GM21423 (cell line): ENCODE measurements around the gene NEUROG1.
"Not testable (repeated sequence)": the region's sequence is repeated elsewhere in the genome, so short reads cannot be mapped to it uniquely, and the experiment has no call there.

Source experiments
- ATAC-seq: cut with Tn5 transposase; IDR thresholded peaks from one replicate; pipeline ENCODE4 v1.9.1; 2021; ENCODE audit warnings: mild to moderate bottlenecking, moderate library complexity; ENCODE audit not compliant: unreplicated experiment

Gene NEUROG1

DNA sequence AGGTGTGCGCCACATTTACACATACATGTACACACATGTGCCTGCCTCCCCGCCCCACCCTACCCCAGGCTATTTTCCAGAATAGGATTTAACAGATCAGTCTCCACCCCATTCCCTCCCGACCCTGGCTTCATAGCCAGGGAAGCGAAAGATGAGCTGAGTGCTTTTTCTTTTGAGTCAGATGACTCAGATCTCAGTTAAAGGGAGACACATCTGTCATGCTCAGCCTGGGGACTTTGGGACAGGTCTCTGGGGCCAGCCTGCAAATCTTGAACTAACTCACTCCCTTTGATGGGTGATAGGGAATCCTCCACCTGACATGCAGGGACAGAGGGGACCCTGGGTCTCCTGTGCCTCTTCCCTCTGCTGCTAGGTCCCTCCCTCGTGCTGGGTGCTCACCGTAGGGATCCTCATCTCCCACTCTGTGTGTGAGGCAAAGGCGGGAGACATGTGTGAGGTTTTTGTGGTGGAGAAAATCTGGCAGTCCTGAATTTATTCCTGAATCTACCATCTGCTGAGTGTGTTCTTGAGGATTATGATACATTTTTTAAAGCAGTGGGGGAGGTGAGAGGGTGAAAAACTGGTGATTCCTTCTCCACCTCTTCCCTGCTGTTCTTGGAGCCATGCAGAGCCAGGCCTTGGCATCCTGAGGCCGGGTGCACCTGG, 37.7 kb downstream of the NEUROG1 start:
- no peak for ATAC-seq

DNA sequence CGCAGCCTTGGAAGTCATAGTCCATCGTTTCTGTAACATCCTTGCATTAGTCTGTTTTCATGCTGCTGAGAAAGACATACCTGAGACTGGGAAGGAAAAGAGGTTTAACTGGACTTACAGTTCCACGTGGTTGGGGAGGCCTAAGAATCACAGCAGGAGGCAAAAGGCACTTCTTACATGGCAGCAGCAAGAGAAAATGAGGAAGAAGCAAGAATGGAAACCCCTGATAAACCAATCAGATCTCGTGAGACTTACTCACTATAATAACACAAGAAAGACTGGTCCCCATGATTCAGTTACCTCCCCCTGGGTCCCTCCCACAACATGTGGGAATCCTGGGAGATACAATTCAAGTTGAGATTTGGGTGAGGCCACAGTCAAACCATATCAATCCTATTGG, 40.2 kb downstream of the NEUROG1 start:
- ATAC-seq = not testable (repeated sequence)

DNA sequence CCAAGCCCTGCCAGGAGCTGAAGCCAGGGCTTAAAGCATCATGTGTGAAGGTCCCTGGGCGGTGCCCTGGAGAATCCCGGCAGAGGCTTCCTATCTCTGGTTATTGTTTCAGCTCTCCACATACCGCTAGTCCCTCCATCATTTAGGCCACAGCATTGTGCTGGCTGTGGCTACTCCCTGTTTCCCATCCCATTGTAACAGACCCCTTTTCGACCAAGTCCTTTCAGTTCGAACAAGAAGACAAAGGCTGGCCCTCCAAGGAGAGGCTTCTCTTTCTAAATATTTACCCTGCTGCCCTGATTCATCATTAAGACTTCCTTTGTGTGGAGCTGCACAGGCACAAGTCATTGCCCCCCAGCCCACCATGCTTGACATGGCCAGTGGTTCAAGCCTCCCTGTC, 41.6 kb downstream of the NEUROG1 start:
- ATAC-seq = no peak

GRCh38 chr5:135493406-135494180, 42.2 kb downstream of the NEUROG1 start:
- ATAC-seq = no peak

DNA sequence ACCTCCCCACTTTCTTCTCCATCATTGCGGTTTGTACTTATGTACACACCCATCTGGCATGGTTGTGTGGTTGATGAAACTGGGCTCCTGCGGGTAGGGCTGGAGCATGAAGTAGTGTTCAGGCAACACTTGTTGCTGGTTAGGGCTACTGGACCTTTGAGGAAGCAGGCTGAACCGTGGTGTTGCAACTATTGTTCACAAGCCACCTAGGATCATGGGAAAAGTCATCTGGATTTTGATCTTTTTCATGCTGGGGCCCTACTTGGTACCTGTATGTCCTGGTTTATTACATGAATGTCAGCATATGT, 43.5 kb downstream of the NEUROG1 start:
- no peak for ATAC-seq

- no peak for ATAC-seq
Measured at GRCh38 chr5:135491552-135492318, 44.0 kb downstream of the NEUROG1 start.

GRCh38 chr5:135491038-135491551, 44.7 kb downstream of the NEUROG1 start:
- ATAC-seq = no peak

DNA sequence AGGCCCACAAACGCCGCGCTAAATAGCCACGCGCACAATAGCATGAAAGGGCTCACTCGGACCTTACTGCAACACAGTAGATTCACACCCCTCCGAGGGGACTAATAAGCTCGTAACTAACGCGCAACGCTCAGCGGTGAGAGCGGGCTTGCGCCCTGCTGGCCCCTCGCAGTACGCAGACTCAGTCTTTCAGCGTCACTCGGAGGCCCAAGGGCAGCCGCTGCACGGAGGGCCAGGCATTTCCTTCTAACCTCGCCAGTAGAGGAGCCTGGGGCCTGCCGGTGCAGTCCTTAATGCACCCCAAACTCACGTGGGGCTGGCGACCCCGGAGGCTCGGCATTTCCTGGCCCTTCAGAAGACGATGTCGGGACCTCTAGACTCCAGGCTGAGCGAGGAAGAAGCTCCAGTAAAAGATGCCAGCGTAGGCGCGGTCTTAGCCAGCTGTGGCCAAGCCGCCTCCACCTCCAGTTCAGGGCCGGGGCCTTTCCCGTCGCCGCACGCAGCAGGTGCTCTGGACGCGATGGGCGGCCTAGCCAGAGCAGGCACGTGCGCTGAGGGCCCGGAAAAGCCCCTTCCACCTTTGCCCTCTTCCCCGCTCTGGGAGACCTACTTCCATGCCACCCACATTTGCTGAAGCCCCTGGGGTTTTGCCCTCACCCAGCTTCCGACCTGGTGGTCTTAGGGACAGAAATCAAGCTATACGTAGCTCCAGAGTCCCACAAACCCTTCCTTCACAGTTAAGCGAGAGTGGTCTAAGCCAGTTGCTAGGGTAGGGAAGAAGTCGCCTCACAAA, 45.3 kb downstream of the NEUROG1 start:
- ATAC-seq = no peak

DNA sequence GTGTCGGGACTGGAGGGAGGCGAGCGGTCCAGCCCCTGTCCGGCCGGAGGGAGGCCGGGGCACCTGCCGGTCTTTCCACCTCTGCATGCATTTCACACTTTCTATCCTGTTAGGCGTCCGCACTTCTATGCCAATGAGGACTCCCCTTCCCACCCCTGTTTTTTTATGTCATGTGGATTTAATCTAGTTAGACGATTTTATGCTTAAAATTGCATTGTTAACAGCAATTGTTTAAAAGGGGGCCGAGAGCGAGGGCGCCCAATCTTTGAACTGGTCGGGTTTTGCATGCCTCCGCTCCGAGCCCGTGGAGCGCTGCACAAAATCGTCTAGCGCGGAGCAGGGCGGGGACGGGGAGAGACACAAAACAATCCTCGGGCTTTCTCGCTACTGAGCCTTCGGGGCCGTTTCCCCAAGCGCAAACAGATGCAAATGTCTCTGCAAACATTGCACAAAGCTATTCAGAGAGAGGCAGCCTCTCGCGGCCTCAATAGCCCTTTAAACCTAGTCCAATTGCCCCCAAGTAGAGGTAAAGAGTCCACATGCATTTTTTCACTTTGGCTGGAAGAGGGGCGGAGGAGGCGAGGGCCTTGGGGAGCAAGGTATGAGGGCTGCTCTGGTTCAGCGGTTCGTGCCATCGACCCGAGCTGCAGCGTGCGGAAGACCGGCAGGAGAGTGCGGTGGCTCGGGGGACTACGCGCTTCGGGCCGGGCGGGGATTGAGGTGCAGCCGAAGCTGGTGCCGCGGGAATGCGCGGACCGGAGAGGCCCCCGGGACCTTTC, 46.1 kb downstream of the NEUROG1 start:
- ATAC-seq = no peak

- ATAC-seq = no peak
Measured at GRCh38 chr5:135488727-135489465, 46.9 kb downstream of the NEUROG1 start.

- ATAC-seq = no peak
Measured at GRCh38 chr5:135487839-135488514, 47.8 kb downstream of the NEUROG1 start.

DNA sequence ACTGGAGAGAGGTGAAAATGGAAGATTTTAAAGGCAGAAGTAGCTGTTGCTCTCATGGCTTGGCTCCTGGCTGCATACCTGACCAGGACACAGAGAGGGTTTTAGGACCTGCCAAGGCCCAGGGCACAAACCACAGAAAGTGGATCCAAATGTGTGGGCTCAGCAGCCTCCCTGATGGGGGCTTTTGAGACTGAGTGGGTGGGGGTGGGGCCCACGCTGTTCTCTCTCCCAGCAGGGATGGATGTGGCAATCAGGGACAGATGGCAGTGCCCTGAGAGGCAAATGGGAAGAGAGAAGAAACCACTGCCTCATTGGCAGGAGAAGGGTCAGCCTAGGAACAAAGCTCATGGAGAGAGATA, 48.7 kb downstream of the NEUROG1 start:
- no peak for ATAC-seq

DNA sequence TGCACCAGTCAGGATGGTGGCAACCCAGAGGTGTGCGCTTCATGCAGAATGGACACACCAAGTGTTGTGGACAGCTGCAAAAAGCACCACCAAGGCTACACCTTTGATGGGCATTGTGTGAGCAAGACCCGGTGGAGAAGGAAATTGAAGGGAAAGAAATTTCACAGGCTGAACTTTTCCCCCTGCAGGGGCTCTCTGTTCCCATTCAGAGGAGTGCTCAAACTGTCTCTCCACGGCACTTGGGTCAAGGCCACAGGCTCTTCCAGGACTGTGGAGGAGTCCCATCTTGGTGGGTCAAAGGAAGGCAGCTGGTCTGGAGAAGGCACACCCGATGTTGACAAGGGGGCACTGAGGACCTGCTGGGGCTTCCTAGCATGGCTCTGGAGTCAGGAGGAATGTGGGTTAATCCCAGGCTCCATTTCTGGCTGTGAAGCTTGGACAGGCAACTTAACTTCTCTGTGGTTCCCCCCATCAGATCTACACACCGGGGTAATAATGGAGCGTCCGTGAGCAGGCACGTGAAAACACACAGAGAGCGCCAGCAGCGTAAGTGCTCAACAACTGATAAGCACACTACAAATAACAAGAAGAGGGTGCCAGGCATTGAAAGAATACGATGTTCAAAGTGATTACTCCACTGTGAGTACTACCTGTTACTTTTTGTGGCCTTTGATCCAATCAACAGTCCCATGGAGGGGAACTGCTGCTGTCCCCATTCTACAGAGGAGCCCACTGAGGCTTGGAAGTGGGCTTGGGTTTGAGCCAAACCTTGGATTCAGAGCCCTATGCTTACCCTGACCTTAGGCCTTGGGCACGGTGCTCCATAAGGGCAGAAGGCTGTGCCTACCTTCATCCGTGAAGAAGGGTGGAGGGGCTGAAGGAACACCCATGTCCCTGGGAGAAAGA, 49.4 kb downstream of the NEUROG1 start:
- no peak for ATAC-seq

DNA sequence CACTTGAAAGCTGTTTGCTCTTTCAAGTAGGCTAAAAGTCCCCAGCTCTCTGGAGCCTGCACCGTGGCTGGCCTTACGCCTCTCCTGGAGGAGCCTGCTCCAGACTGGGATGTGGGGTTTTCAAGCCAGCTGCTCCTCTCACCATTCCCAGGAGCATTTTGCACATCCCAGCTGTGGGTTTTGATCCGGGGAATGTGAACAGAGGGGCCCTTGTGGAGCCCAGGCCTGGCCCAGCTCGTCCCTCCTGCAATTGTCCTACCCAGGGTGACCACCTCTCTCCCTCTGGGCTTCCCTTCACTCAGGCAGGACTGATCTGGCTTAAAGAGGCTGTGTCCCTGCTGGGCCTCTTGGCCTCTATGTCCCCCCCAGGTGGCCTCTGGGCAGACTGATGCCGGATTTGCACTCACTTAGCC, 51.1 kb downstream of the NEUROG1 start:
- no peak for ATAC-seq
